GM11168 (cell line): Measurements from ENCODE around the gene SLN.

Experiments used
- in situ Hi-C: fragments of 300-500 bp; cut with MboI; formaldehyde crosslinking; loops from one replicate; pipeline ENCODE4 v1.12.0; 2022; ENCODE audit warnings: low sequenced_read_pairs; ENCODE audit not compliant: unreplicated experiment

SLN gene

DNA sequence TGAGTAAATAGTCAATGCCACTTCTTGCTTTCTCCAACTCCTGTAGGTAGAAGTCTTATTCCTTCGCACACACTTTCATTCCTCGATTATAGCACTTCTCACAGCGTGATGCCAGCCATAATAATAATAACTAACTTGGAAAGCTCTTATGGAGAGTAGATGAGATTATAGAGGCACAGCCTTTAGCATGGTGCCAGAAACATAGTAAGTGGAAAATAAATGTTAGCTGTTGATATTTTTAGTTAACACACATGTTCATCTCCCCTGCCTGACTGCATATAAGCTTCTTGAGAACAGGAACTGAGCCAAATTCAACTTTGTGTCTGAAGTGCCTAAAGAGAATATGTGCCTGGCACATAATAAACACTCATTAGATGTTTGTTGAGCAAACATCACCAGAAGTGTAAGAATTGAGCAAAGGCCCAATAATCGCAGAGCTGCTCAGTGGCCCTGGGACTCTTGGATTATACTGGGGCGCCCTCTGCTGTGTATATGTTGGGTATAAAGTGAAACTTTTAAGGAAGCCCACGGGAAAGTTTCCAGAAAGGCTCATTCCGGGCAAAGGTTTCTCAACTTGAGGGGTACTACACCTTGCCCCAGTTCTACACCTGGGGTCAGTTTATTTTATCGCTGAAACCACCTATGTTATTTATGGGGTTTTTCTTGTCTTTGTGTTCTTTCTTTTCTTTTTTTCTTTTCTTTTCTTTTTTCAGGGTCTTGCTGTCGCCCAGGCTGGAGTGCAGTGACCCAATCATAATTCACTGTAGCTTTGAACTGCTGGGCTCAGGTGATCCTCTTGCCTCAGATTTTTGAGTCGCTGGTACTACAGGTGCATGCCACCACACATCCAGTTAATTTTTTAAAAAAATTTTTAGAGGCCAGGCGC, 22.3 kb downstream of the SLN start:
- in situ Hi-C loops: loop anchor here (10.0 kb wide), 2 partner anchors 105 to 125 kb away; partner anchors contain the start of gene ALKBH8

GRCh38 chr11:107688322-107688918, 23.4 kb downstream of the SLN start:
- in situ Hi-C loops: loop anchor here (10.0 kb wide), 1 partner anchor 124 kb away; the partner anchor contains the start of gene ALKBH8

- in situ Hi-C loops: loop anchor here (10.0 kb wide), 1 partner anchor 119 kb away; the partner anchor contains the start of gene ALKBH8
These were observed 28.0 kb downstream of the SLN start for GRCh38 chr11:107683807-107684206.

DNA sequence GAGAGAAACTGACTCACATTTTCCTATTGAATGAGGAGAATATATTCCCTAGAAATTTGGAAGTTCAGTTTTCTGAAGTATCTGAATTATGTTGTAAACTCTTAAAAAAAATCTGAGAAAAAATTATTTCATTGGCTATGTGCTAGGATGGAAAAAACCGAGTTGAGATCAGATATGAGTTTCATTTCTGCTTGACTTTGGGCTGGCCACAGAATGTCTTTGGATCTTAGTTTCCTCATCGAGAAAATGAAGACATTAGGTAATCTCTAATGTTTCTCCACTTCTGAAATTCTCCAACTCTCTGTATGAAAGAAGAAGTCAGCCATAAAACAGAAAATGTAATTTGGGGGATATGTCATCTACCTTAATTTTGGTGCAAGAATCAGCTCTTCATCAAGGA, 28.8 kb downstream of the SLN start:
- in situ Hi-C loops: loop anchor here (10.0 kb wide), 1 partner anchor 118 kb away; the partner anchor contains the start of gene ALKBH8

GRCh38 chr11:107682572-107682971, 29.3 kb downstream of the SLN start:
- in situ Hi-C loops: loop anchor here (10.0 kb wide), 1 partner anchor 118 kb away; the partner anchor contains the start of gene ALKBH8

- in situ Hi-C loops: loop anchor here (10.0 kb wide), 1 partner anchor 117 kb away; the partner anchor contains the start of gene ALKBH8
These were observed 29.7 kb downstream of the SLN start for GRCh38 chr11:107682171-107682570.

DNA sequence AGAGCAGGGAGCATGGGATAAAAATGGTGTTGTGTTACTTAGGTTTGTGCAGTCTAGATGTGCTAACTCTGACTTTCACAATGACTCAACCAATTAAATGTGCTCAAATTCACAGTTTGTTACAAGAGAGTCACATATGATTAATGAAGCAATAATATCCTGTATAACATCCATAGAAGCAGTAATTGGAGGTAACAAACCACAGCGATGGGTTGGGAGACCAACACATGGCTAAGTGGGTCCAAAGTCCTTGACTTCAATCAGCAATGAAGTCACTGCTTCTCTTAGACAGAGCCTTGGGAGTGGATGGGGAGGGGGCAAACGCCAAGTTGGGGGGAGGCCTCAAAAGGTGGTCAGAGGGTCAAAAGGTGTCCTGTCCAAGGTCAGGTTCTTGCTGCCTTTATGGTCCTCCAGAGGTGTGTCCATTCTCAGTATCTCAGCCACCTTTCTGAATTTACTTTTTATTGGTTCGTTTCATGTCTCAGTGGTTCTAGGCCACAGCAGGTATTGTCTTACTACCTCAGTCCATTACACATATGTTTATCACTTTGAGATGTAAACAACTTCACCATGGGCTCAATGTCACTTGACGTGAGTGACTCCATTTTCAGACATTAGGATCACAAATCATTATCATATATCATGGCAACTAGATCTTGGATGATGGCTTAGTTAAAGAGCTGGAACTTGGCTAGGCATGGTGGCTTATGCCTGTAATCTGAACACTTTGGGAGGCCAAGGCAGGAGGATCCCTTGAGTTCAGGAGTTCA, 32.4 kb downstream of the SLN start:
- in situ Hi-C loops: loop anchor here (10.0 kb wide), 1 partner anchor 115 kb away; the partner anchor contains the start of gene ALKBH8

DNA sequence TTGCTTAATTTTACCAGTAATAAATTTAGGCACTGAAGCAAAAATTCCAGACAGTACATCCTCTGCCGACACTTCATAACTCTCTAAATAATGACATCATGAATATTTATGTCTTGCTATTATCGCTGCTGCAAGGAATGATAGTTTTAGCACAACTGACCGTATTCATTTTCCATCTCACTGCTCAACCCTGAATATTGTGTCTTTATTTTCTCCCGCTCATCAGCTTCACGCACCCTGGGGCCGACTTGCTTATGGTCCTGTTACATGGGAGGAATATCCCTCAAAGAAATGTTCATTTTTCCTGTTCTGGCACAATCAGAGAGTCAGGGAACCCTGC, 33.3 kb downstream of the SLN start:
- in situ Hi-C loops: no loop called here

- in situ Hi-C loops: no loop called here
These were observed 33.8 kb downstream of the SLN start for GRCh38 chr11:107677924-107678631.

GRCh38 chr11:107676336-107677057, 35.4 kb downstream of the SLN start:
- in situ Hi-C loops: no loop called here

GRCh38 chr11:107675902-107676301, 36.0 kb downstream of the SLN start:
- in situ Hi-C loops: no loop called here

DNA sequence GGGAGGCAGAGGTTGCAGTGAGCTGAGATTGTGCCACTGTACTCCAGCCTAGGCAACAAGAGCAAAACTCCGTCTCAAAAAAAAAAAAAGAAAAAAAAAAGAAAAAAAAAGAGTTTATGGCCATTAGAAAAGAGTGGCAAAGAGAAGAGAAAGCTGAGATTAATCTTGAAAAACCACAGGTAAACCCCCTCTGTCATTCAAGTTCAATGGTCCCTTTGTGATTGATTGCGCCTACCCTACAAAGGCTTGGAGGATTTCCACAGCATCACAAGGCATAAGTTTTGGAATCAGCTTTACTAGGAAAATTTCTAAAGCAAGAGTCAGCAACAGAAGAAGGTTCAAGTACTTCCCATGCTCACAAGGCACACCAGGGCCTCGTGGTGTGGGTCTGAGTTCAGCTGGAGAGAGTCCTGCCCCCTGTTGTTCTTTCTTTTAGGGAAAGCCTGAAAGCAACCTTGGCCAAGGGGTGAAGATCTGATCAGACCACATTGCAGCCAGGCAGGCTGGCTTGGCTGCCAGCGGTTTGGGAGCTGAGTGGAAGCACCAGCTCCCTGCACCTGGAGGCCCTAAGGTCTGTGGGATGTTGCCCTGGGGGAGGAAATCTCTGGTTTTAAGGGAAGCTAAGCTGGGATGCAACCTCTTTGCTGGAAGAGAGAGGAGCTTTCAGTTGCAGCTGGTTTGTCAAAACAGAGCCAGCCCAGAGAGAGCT, 41.8 kb downstream of the SLN start:
- in situ Hi-C loops: no loop called here

DNA sequence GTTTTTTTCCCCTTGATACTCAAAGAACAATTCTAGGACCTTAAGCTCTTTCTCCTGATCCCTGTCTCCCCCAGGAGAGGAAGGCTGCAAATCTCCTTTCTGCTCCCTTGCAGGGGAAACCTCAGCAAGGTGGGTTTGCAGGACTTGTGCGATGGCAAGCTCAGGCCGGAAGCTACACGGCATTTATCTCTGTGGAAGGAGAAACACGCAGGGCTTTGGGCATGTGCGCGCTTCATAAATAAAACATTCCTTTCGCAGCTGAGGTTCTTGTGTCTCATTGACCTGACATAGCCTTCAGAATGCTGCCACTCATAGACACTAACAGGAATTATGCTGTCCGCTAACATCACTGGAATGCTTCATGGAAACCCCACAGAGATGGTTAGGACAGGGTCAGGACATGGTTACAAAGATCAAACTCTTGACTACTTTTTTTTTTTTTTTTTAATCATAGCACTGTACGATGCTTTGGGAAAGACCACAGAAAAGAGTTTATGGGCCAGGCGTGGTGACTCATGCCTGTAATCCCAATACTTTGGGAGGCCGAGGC, 42.6 kb downstream of the SLN start:
- in situ Hi-C loops: no loop called here

DNA sequence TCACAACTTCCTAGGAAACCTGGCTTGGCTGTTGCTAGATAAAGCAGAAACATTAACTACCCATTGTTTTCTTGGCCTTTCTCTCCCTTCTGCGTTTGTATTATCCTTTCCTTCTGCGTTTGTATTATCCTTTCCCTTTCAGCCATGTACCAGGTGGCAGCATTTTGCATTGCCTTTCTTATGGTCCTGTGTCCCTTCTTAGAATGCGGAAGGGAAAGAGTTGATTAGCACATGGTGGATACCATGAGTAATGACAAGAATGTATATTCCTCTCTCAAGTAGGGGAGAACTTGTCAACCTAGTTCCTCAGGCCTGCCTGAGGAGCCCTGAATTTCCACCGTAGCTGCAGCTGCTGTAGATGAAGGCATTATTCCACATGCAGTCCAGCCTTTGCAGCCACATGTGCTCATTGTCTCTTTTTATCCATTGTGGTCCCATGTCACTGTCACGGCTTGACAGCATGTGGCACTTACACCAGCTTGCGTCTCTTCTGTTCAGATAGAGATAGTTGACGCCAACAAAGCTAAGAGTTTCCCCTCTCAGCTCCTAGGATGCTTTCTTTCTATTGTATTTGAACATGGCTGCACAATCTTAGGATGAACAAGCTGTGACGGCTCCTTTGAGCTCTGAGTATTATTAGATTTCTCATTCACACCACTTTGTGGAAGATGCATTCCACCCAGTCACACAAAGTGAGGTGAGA, 44.8 kb downstream of the SLN start:
- in situ Hi-C loops: no loop called here

GRCh38 chr11:107665018-107665417, 46.8 kb downstream of the SLN start:
- in situ Hi-C loops: no loop called here

- in situ Hi-C loops: no loop called here
These were observed 50.2 kb downstream of the SLN start for GRCh38 chr11:107661656-107662055.

GRCh38 chr11:107660066-107660465, 51.8 kb downstream of the SLN start:
- in situ Hi-C loops: no loop called here

DNA sequence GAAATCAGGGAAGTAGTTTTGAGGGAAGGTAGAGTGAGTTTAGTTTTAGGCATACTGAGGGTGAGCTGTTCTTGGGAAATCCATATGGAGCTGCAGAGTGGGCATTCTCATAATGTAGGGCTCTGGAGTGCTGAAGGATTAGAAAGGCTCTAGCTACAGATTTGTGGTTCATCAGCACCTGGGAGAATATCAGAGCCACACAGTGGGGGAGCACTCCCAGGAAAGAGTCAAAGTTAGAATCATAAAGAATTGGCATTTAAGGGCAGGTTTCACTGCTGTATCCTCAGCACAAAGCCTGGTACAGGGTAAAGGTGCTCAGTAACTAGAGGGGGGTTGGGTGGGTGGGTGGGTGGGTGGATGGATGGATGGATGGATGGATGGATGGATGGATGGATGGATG, 52.5 kb downstream of the SLN start:
- in situ Hi-C loops: no loop called here
